DND-41 (cell line): ENCODE data around the gene NUP210L.

ENCODE experiments used
- CTCF ChIP-seq: IDR thresholded peaks from 2 replicates; pipeline ENCODE4 v1.5.1; 2012; ENCODE audit warnings: borderline replicate concordance, low read length, moderate library complexity, mild to moderate bottlenecking; ENCODE audit not compliant: poor library complexity, severe bottlenecking; ENCODE audit errors: extremely low read depth
- EZH2 ChIP-seq: IDR thresholded peaks from 3 replicates; pipeline ENCODE4 v1.6.1; 2012; ENCODE audit warnings: borderline replicate concordance, low read depth, mild to moderate bottlenecking, moderate library complexity, low read length, inconsistent platforms; ENCODE audit not compliant: severe bottlenecking

- TF ChIP-seq CTCF (no peak), EZH2 (no peak)
Measured at GRCh38 chr1:153991151-153991630, 163.7 kb downstream of the NUP210L start.
